Stimulated activated CD8-positive, alpha-beta memory T cell treated with anti-CD3 and anti-CD28 coated beads, Interleukin-15, amount 100 ng/mL, for 48 hours (primary cell): Measurements from ENCODE around the gene TMEM121.
"Not testable (repeated sequence)": the region's sequence is repeated elsewhere in the genome, so short reads cannot be mapped to it uniquely, and the experiment has no call there.

Source experiments
- DNase-seq, 2 donors: peaks; one replicate each; pipeline ENCODE4 v3.0.0-alpha.2; 2020; ENCODE audit warnings: low read depth in 2 of 2

TMEM121 gene

DNA sequence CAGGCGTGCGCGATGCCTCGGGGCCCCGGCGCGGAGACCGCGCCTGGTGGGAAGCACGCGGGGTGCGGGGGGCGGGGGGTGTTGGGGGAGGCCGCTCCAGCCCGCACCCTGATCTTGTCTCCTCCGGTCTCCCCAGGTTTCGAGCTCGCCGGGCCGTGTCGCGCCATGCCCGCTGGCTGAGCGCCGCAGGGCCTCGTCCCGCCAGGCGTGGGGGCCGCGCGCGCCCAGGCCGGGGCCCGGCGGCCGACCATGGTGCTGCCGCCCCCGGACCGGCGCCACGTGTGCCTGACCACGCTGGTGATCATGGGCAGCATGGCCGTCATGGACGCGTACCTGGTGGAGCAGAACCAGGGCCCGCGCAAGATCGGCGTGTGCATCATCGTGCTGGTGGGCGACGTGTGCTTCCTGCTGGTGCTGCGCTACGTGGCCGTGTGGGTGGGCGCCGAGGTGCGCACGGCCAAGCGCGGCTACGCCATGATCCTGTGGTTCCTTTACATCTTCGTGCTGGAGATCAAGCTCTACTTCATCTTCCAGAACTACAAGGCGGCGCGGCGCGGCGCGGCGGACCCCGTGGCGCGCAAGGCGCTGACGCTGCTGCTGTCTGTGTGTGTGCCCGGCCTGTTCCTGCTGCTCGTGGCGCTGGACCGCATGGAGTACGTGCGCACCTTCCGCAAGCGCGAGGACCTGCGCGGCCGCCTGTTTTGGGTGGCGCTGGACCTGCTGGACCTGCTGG lies 2.4 kb downstream of the TMEM121 start:
- DNase-seq, result peak in 1 of 2 donors; percentile 59

DNA sequence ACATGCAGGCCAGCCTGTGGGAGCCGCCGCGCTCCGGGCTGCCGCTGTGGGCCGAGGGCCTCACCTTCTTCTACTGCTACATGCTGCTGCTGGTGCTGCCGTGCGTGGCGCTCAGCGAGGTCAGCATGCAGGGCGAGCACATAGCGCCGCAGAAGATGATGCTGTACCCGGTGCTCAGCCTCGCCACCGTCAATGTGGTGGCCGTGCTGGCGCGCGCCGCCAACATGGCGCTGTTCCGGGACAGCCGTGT lies 2.9 kb downstream of the TMEM121 start:
- no peak for DNase-seq

DNA sequence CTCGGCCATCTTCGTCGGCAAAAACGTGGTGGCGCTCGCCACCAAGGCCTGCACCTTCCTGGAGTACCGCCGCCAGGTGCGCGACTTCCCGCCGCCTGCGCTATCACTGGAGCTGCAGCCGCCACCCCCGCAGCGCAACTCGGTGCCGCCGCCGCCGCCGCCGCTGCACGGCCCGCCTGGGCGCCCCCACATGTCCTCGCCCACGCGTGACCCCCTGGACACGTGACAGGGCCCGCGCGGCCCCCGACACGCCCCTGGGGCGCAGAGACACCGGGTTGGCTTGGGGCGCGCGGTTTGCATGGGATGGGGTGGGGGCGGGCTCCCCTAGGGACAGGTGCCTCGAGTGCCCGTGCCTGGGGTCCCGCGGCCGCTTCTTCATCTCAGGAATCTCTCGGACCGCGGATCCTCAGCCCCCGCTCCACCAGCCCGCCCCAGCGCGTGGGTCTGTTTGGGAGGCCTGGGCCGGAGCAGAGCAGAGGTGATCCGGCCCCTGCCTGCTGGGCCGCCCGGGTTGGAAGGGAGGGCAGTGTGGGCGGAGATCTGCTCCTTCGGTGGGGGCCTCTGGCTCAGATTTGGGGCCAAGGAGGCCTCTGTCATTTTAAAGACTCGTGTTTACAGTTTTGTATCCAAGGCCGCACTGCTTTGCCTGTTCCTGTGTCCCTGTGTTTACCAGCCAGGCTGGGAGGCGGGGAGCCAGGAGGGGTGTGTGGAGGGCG lies 3.3 kb downstream of the TMEM121 start:
- DNase-seq, result no peak

DNA sequence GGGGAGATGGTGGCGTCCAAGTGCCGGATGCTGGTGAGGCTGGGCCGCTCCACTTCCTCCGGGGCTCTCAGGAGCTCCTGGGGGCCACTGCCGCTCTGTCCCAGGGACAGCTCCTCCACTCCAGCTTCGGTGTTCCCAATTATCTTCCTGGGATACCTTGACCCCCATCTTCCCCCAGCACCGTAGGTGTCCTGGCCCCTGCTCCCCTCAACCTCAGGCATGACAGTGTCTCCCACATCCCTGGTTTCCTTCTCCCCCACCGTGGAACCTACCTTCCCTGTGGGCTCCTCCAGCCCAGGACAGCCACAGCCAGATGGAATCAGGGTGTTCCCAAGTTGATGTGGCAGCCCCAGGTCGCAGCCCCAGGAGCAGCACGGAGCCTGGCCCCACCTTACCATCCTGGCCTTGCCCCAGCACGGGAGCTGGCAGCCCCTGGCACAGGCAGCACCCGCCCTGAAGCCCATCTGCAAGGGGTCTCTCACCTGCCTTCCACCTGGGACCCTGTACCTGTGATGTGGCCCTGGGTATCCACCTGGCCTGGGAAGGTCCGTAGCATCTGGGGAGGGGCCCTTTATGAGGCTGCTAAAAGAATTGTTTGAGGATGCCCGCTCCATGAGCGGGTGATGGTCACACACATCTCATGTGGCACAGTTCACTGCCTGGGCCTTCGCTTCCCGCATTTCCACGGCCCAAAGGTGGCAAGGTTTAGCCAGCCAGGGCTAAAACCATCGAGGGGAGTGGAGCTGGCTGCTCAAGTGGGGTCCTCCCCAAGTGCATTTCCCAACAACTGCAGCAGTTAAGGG lies 4.1 kb downstream of the TMEM121 start:
- DNase-seq, result no peak

- no peak for DNase-seq
These were observed 4.9 kb downstream of the TMEM121 start for GRCh38 chr14:105531088-105531893.

GRCh38 chr14:105531894-105532623 lies 5.7 kb downstream of the TMEM121 start:
- no peak for DNase-seq

DNA sequence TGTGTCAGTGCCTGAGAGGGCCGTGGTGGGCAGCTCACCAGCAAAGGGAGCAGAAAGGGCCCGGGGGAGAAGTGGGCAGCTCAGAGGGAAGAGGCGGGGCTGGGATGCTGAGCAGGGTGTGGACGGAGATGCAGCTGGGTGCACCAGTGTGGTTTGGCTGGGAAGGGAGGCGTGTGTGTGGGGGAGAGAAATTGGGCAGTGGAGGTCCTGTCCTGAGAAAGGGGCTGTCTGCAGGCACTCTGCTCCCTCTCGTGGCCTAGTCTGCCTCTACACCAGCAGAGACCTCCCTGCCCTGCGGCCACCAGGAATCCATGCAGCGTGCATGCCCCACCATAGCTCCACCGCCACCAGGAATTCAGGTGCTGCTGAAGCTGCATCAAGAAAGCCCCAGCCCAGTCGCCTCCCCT lies 6.4 kb downstream of the TMEM121 start:
- no peak for DNase-seq

- DNase-seq, result no peak
These were observed 7.0 kb downstream of the TMEM121 start for GRCh38 chr14:105533391-105533790.

DNA sequence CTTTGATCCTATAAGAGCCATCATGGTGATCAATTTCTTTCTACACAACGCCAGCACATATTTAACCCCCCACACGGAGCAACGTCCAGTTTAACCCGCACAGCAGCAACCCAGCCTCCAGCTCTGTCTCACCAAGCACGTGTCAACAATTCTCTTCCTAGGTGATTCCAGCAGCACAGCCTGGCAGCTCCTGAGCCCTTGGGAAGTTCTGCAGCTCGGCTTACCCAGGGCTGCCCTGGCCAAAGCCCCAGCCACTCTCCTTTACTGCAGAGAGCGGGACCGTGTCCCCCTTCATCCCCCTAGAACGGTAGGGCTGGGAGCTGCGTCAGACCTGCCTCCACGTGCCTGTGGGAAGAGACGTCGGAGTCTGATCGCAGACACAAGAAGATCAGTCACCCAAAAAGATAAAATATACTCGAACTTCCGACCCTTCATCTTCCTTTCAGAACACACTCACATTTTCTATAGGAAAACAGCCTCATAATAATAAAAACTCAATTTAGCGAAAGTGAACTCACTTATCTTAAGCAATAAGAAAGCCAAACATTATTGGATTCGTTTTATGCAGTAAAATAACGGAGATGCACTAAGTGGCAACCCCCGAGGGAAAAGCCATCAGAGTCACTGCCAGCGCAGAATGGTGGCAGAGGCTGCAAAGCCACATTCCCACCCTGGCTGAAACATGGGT lies 7.6 kb downstream of the TMEM121 start:
- DNase-seq, result no peak

DNA sequence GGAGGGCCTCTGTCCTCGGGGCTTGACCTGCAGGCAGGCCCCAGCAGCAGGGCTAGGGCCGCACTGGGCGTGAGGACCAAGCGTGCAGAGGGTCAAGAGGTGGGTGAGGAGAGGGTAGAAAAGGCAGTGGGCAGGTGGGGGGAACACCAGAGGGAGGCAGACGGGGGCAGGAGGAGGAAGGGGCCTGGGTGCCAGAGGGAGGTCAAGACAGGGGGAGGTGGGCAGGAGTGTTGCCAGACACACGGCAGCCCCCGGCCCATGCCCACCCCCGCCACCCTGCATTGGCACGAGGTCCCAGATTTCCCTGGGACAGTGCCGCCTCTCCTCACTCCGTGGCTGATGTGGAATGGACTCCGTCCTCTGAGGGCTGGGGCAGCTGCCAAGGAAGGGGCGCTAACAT lies 8.2 kb downstream of the TMEM121 start:
- no peak for DNase-seq

- no peak for DNase-seq
These were observed 9.7 kb downstream of the TMEM121 start for GRCh38 chr14:105536051-105536450.

DNA sequence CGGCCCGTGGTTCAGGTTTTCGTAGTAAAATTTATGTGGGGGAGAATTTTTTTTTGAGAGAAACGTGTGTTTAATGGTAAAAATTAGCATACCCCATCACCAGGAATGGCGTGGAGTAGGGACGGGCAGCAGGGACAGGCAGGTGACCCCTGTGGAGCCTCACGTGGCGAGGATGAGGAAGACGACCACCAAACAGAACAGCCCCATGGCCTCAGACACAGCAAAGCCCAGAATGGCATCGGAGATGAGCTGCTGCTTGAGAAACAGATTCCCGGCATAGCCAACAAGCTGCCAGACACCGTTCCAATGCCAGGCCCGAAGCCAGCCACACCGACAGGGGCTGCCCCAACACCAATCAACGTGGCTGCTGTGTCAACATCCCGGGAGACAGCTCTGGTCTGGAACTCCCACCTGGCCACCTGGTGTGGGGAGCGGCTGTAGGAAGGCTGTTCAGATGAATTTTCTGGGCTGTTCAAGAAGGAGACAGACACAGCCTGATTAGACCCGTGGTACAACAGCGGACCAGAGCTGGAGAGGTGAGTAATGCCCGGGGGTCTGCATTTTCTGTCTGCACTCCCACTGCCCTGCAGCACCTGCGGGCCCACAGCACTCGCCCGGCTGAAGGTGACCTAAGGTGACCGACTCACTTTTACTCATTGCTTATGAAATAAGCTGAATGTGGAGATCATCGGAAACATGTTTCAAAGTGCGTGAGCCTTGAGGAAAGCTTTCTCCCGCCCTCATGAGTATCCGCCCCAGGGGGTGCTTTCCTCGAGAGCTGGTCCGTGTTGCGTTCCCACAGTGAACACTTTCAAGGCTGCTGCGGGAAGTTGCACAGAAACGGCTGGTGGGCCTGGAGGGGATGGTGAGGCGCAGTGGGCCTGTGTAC lies 10.6 kb downstream of the TMEM121 start:
- no peak for DNase-seq

- DNase-seq, result no peak
These were observed 11.4 kb downstream of the TMEM121 start for GRCh38 chr14:105537580-105538474.

GRCh38 chr14:105538481-105539049 lies 12.2 kb downstream of the TMEM121 start:
- DNase-seq, result no peak

GRCh38 chr14:105540811-105541210 lies 14.4 kb downstream of the TMEM121 start:
- DNase-seq, result no peak

- no peak for DNase-seq
These were observed 15.0 kb downstream of the TMEM121 start for GRCh38 chr14:105541218-105541875.

DNA sequence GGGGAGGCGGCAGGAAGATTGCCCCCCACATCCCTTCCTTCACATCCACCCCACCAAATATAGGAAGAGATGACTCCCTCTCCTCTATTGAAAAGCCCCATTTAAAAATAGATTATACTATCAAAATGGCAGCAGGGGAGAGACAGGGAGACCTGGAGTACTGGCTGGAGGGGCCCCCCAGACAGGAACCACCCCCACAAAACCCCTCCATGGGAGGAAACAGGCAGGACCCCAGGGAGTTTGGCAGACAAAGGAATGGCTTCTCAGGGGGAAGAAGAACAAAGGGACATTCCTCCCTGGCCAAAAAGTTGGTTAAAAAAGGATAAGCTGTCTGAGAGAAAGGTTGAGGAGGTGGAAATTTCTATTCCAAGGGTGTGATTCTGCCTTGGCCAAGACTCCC lies 19.3 kb downstream of the TMEM121 start:
- not testable (repeated sequence) for DNase-seq

GRCh38 chr14:105546410-105546809 lies 20.0 kb downstream of the TMEM121 start:
- DNase-seq, result not testable (repeated sequence)
